Lower leg skin (tissue), 4 donors: ENCODE data around the gene NDUFAF8. TPM values are rescaled to one million over a fixed set of nuclear protein-coding genes. Genes with fewer than 3 reads are reported as not detected.

Experiments
- DNase-seq, 2 donors: peaks; one replicate each; pipeline ENCODE4 v3.0.0-alpha.2; 2019; ENCODE audit warnings: low spot score in 2 of 2
- H3K4me3 ChIP-seq: fragments of 200-600 bp; sonication (generic); 2 replicates; pipeline ENCODE4 v1.5.1; 2017; ENCODE audit warnings: mild to moderate bottlenecking, low read depth; ENCODE audit not compliant: poor library complexity, severe bottlenecking
- CTCF ChIP-seq, 3 donors: fragments of 450-650 bp; IDR thresholded peaks; one replicate each; pipeline ENCODE4 v1.5.1; 2016; ENCODE audit warnings: antibody characterized with exemption in 3 of 3, mild to moderate bottlenecking in 3 of 3, moderate library complexity in 2 of 3
- POLR2A ChIP-seq, 2 donors: fragments of 450-650 bp; IDR thresholded peaks; one replicate each; pipeline ENCODE4 v1.6.1; 2016 to 2017; ENCODE audit warnings: antibody characterized with exemption in 2 of 2, mild to moderate bottlenecking in 1 of 2, moderate library complexity in 1 of 2
- WGBS, 2 donors: methylation state at CpG; one replicate each; pipeline ENCODE4 v1.1.5; 2018; 5-methylcytosine and 5-hydroxymethylcytosine counted together
- intact Hi-C: fragments of 100-400 bp; cut with DNase I; formaldehyde crosslinking; loops from one replicate; pipeline ENCODE4 v1.15.0; 2023; ENCODE audit warnings: low total_unique reads
- total RNA-seq, 4 donors: library from RNA; depleted of rRNA; stranded (reverse); fragments of >200 nt; gene quantifications; one replicate each; pipeline ENCODE4 v1.1.0, GENCODE V29; 2016

Gene NDUFAF8
- total RNA-seq, 4 donors from 2014 or later, result 10.0 to 30.4 (median 15.9) TPM

GRCh38 chr17:81204578-81204977 lies 34.5 kb upstream of the NDUFAF8 start:
- H3K4me3 ChIP-seq, result no peak overlapping the region
- TF ChIP-seq CTCF (IDR thresholded peaks at IDR 0.05) (no peak), POLR2A (IDR thresholded peaks at IDR 0.05) (no peak)
- 50 to 59% methylated on average over 9 to 10 of the region's 10 CpGs for WGBS, 2 donors
- DNase-seq, result no peak
- intact Hi-C loops, result no loop called here

GRCh38 chr17:81206166-81206565 lies 33.0 kb upstream of the NDUFAF8 start:
- TF ChIP-seq POLR2A (IDR thresholded peaks at IDR 0.05) (no peak), CTCF (IDR thresholded peaks at IDR 0.05) (no peak)
- WGBS, 2 donors, result 79 to 82% methylated on average over 4 of the region's 4 CpGs
- intact Hi-C loops, result no loop called here
- no peak for DNase-seq
- H3K4me3 ChIP-seq, result no peak overlapping the region

- no peak overlapping the region for H3K4me3 ChIP-seq
- 92 to 94% methylated on average over 12 of the region's 12 CpGs for WGBS, 2 donors
- no peak for TF ChIP-seq POLR2A (IDR thresholded peaks at IDR 0.05)
- TF ChIP-seq CTCF (IDR thresholded peaks at IDR 0.05), result no peak
- no peak for DNase-seq
- intact Hi-C loops, result no loop called here
Measured at GRCh38 chr17:81206657-81207056, 32.5 kb upstream of the NDUFAF8 start.

- TF ChIP-seq POLR2A (IDR thresholded peaks at IDR 0.05) (no peak), CTCF (IDR thresholded peaks at IDR 0.05) (no peak)
- 83 to 87% methylated on average over 20 to 21 of the region's 21 CpGs for WGBS, 2 donors
- intact Hi-C loops, result no loop called here
- no peak for DNase-seq
- H3K4me3 ChIP-seq, result no peak overlapping the region
Measured at GRCh38 chr17:81207610-81208581, 31.2 kb upstream of the NDUFAF8 start.

- 94 to 97% methylated on average over 10 of the region's 10 CpGs for WGBS, 2 donors
- intact Hi-C loops, result no loop called here
- DNase-seq, result no peak
Measured at GRCh38 chr17:81208651-81209050, 30.5 kb upstream of the NDUFAF8 start.

More at GRCh38 chr17:81208651-81209050, 30.5 kb upstream of the NDUFAF8 start:
- TF ChIP-seq POLR2A (IDR thresholded peaks at IDR 0.05) (no peak), CTCF (IDR thresholded peaks at IDR 0.05) (no peak)
- no peak overlapping the region for H3K4me3 ChIP-seq
